HG03280 (cell line): ENCODE measurements around the gene ZSWIM4.
"Not testable (repeated sequence)": the region's sequence is repeated elsewhere in the genome, so short reads cannot be mapped to it uniquely, and the experiment has no call there.

Experiments used
- ATAC-seq: cut with Tn5 transposase; IDR thresholded peaks from one replicate; pipeline ENCODE4 v1.9.1; 2021; ENCODE audit warnings: mild to moderate bottlenecking, moderate library complexity; ENCODE audit not compliant: unreplicated experiment

ZSWIM4 gene

GRCh38 chr19:13778398-13778797 lies 16.8 kb upstream of the ZSWIM4 start:
- no peak for ATAC-seq

GRCh38 chr19:13778847-13779246 lies 16.4 kb upstream of the ZSWIM4 start:
- ATAC-seq, result no peak

GRCh38 chr19:13779794-13780193 lies 15.4 kb upstream of the ZSWIM4 start:
- not testable (repeated sequence) for ATAC-seq

GRCh38 chr19:13781547-13781946 lies 13.7 kb upstream of the ZSWIM4 start:
- no peak for ATAC-seq

- no peak for ATAC-seq
Measured at GRCh38 chr19:13782537-13782936, 12.7 kb upstream of the ZSWIM4 start.

DNA sequence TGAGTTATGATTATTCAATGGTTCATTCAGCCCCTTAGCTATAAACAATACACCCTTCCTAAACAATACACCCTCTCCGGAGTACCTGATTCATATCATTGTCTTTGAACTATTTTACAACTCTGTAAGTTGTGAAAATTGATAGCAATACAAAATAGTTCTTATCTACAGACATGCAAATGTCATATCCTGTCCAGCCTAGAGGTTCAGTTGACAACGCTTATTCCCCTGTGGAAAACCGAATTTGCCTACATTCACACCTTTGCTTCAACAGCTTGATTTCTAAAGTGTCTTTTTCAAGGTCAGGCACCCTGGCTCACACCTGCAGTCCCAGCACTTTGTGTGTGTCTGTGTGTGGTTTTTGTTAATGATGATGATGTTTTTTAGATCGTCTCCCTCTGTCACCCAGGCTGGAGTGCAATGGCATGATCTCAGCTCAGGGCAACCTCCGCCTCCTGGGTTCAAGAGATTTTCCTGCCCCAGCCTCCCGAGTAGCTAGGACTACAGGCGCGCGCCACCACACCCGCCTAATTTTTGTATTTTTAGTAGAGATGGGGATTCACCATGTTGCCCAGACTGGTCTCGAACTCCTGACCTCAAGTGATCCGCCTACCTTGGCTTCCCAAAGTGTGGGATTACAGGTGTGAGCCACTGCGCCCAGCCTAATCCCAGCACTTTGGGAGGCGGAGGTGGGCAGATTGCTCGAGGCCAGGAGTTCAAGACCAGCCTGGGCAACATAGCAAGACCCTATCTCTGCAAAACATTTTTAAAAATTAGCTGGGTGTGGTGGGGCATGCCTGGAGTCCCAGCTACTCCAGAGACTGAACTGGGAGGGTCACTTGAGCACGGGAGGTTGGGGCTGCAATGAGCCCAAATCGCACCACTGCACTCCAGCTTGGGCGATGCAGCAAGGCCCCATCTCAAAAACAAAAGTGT lies 11.4 kb upstream of the ZSWIM4 start:
- no peak for ATAC-seq

DNA sequence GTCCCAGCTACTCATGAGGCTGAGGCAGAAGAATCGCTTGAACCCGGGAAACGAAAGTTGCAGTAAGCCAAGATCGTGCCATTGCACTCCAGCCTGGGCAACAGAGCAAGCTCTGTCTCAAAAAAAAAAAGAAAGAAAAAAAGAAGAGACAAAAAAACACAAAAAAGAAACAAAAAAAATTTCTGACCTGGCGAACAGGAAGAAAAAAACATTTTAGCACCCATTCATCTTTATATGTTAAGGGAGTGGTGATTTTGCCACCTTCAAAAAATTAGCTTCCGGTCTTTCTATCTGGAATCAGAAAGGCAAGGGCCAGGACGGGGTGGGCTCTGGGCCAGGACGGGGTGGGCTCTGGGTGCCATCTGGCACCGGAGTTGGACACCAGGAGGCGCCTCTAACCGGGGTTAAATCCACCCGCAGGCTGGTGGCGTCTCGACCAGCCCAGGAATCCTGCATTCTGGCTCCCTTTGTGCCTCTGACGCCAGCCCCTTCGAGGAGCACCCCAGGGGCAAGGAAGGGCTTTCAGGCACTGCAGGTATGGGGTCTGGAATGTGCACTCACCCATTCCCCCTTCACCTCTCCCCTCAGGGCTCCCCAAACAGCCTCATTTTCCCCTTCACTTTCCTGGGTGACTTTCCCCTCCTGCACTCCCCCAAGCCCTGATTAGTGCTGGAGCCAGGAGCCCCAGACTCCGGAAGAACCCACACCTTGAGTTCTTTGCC lies 10.4 kb upstream of the ZSWIM4 start:
- no peak for ATAC-seq

DNA sequence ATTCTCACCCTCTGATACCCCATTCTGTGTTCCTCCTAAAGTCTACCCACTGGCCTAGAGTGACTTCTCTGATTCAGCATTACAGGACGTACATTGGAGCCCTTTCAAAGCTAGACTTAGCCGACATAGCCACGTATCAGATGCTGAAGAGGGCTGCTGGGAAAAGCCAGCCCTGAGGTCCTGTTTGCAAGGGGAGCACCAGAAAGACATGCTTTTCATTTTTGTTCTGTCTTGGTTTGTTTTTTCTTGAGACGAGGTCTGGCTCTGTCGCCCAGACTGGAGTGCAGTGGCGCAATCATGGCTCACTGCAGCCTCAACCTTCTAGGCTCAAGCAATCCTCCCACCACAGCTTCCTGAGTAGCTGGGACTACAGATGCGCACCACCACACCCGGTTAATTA lies 6.3 kb upstream of the ZSWIM4 start:
- ATAC-seq, result no peak

DNA sequence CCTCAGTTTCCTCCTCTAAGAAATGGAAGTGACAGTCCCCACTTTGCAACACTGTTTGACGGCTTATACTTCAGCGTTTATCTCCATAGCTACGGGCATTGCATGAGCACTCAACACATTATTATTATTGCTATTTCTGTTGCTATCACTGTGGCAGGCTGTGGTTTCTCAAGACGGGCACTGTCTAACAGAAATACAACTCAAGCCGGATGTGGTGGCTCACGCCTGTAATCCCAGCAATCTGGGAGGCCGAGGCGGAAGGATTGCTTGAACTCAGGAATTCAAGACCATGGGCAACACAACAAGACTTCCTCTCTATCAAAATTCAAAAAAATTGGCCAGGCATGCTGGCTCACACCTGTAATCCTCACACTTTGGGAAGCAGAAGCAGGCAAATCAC lies 4.9 kb upstream of the ZSWIM4 start:
- ATAC-seq, result no peak

DNA sequence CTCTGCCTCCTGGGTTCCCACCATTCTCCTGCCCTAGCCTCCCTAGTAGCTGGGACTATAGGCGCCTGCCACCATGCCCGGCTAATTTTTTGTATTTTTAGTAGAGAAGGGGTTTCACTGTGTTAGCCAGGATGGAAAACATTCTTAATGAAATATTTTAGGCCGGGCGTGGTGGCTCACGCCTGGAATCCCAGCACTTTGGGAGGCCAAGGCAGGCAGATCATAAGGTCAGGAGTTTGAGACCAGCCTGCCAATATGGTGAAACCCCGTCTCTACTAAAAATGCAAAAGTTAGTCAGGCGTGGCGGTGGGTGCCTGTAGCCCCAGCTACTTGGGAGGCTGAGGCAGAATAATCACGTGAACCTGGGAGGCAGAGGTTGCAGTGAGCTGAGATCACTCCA lies 1.9 kb upstream of the ZSWIM4 start:
- ATAC-seq, result not testable (repeated sequence)

DNA sequence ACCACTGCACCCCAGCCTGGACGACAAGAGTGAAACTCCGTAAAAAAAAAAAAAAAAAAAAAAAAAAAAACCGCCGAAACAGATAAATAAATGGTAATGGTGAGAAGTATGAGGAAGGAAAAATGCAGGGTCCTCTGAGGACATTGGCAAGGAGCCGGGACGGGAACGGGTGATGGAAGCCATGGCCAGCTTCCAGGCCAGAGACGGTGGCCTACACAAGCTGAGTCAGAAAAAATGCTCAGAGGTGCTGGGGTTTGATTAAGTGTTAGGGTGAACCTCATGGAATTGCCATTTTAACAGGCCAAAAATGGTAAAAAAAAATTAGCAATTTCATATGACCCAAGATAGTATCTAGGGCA lies 866 bp upstream of the ZSWIM4 start:
- ATAC-seq, result no peak

DNA sequence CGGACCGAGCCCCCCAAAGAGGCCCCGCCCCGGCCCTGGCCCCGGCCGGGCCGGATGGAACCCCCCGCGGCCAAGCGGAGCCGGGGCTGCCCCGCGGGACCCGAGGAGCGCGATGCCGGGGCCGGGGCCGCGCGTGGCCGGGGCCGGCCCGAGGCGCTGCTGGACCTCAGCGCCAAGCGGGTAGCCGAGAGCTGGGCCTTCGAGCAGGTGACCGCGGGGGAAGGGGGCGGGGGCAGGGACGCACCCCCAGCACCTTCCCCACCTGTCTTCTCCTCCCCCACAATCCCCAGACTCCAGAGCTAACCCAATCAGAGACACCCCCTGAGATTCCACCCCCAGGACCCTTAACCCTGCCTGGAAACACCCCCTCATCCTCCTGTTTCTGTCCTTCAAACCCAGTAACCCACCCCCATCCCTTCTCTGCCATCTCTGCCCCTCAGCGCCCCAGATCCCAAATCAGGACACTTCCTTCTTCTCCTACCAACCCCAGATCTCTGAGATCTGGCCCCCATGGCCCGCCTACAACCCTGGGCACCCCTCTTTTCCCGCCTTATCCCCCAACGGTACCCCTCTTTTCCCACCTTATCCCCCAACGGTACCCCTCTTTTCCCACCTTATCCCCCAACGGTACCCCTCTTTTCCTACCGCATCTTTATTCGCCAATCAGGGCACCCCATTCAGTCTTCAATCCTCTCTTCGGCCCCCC lies 505 bp downstream of the ZSWIM4 start:
- ATAC-seq, result peak; percentile 35

- no peak for ATAC-seq
Measured at GRCh38 chr19:13796301-13797057, 1.2 kb downstream of the ZSWIM4 start.

DNA sequence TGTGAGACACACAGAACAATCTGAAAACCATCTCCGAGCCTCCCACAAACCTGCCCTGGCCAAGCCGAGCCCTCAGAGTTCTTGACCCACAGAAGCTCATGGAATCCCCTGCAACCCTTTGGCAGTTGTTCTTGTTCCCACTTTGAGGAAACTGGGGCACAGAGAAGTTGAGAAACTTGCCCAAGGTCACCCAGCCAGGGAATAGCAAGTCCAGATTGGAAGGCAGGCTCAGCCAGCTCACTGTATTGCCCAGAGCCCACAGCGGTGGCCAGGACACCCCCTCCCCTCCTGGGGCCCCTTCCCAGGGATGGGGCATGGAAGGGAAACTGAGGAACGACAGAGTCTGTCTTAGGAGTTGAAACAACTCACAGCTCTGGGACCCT lies 1.8 kb downstream of the ZSWIM4 start:
- no peak for ATAC-seq

DNA sequence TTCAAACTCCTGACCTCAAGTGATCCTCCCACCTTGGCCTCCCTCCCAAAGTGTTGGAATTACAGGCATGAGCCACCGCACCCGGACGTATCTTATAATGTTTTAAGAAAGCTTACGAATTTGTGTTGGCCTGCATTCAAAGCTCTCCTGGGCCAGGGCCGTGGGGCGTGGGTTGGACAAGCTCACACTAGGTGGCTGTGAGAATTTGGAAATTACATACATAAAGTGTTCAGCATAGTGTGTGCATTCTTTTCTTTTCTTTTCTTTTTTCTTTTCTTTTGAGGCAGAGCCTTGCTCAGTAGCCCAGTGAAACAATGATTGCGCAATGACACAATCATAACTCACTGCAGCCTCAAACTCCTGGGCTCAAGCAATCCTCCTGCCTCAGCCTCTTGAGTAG lies 2.6 kb downstream of the ZSWIM4 start:
- ATAC-seq, result no peak

- ATAC-seq, result no peak
Measured at GRCh38 chr19:13799669-13800068, 4.4 kb downstream of the ZSWIM4 start.

- no peak for ATAC-seq
Measured at GRCh38 chr19:13803038-13803437, 7.8 kb downstream of the ZSWIM4 start.

- no peak for ATAC-seq
Measured at GRCh38 chr19:13804830-13805683, 9.8 kb downstream of the ZSWIM4 start.

DNA sequence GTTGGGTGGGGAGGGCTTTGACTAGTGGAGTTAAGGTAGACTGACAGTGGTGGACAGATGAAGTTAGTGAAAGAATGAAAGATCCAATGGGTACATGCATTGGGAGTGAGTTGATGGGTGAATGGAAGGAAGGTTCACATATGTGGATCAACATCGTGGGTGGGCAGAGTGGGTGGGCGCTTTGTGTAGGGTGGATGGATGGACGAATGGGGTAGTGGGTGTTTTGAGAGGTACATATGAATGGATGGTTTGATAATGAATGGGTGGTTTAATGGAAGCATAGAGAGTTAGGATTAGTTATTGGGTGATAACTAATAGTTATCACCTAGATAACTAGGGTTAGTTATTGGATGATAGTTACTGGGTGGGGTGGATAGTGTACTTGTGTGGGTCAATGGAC lies 11.5 kb downstream of the ZSWIM4 start:
- no peak for ATAC-seq

DNA sequence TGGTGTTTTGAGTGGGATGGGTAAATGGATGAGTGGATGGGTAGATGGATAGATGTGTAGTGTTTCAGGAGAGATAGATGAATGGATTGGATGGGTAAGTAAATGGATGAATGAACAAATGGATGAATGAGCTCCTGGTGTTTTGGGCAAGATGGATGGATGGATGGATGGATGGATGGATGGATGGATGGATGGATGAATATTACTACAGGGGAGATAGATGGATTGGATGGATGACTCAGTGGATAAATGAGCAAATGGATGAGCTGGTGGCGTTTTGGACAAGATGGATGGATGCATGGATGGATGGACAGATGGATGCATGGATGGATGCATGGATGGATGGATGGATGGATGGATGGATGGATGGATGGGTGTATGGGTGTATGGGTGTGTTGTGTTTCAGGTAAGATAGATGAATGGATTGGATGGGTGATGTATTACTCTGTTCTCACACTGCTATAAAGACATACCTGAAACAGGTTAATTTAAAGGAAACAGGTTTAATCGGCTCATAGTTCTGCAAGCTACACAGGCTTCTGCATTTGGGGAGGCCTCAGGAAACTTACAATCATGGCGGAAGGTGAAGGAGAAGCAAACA lies 12.3 kb downstream of the ZSWIM4 start:
- ATAC-seq, result no peak
